ENCODE results near the gene ULK2.

DNA sequence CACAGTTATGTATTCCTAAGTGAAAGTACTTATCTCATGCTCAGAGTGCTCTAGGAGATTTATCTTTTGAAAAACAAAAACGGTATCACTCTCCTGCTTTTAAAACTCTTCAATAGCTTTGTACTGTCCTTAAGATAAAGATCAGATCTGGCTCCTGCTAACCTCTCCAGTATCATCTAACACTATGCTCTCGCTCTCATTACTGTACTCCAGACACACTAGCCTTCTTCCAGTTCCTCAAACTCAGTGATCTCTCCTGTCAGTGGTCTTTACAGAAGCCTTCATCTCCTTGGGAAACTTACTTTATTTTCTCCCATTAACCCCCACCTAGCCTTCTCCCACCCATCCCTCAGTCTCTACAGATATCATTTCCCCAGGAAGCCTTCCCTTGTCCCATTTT, 10.1 kb downstream of the ULK2 start:
- TF ChIP-seq, protein P1, sequence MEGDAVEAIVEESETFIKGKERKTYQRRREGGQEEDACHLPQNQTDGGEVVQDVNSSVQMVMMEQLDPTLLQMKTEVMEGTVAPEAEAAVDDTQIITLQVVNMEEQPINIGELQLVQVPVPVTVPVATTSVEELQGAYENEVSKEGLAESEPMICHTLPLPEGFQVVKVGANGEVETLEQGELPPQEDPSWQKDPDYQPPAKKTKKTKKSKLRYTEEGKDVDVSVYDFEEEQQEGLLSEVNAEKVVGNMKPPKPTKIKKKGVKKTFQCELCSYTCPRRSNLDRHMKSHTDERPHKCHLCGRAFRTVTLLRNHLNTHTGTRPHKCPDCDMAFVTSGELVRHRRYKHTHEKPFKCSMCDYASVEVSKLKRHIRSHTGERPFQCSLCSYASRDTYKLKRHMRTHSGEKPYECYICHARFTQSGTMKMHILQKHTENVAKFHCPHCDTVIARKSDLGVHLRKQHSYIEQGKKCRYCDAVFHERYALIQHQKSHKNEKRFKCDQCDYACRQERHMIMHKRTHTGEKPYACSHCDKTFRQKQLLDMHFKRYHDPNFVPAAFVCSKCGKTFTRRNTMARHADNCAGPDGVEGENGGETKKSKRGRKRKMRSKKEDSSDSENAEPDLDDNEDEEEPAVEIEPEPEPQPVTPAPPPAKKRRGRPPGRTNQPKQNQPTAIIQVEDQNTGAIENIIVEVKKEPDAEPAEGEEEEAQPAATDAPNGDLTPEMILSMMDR (conservative IDR thresholded peaks at IDR 0.05) = no peak
- TF ChIP-seq ZFX (IDR thresholded peaks at IDR 0.05) = no peak
